B cell (primary cell): ENCODE measurements around the gene NAT8. TPM values are rescaled to one million over a fixed set of nuclear protein-coding genes. Genes with fewer than 3 reads are reported as not detected.

Source experiments
- ATAC-seq: fragments of 200-7000 bp; cut with Tn5 transposase; one replicate; pipeline ENCODE4 v1.10.0; 2021; ENCODE audit warnings: low read depth, mild to moderate bottlenecking, moderate number of reproducible peaks, moderate library complexity
- CTCF ChIA-PET: fragments of 350-600 bp; sonication (Branson Sonifier 250); formaldehyde crosslinking; loops from one replicate; lab custom pipeline; 2021; ENCODE audit warnings: antibody characterized with exemption, inconsistent platforms; lab: Charles Lee
- POLR2A ChIA-PET: fragments of 350-600 bp; sonication (Branson Sonifier 250); formaldehyde crosslinking; loops from one replicate; lab custom pipeline; 2021; ENCODE audit warnings: antibody characterized with exemption; lab: Charles Lee
- DNase-seq: peaks from one replicate; pipeline ENCODE4 v3.0.0; 2013
- H2AFZ ChIP-seq: 2 replicates; pipeline ENCODE4 v1.6.1; 2012; ENCODE audit warnings: mild to moderate bottlenecking, low read depth, low read length; ENCODE audit not compliant: insufficient read depth, poor library complexity, severe bottlenecking
- H3K27ac ChIP-seq, 2 donors: 1 replicate in 1 of 2; 2 replicates in 1 of 2; pipeline ENCODE4 v1.5.1; 2012 to 2013; ENCODE audit warnings: low read length in 2 of 2, mild to moderate bottlenecking in 2 of 2, moderate library complexity in 1 of 2
- H3K27me3 ChIP-seq, 4 experiments: fragments of 200-600 bp in 1 of 4; sonication (generic) in 1 of 4; replicated peaks in 1 of 4; 1 replicate in 2 of 4; 2 replicates in 2 of 4; pipeline versions ENCODE4 v1.6.1 to v1.7.0; 2013 to 2016; ENCODE audit warnings: low read length in 3 of 4, mild to moderate bottlenecking in 2 of 4, mixed read lengths in 1 of 4, moderate library complexity in 1 of 4; ENCODE audit not compliant: insufficient read depth in 4 of 4, control insufficient read depth in 3 of 4; ENCODE audit errors: control extremely low read depth in 1 of 4
- H3K36me3 ChIP-seq, 2 experiments: replicated peaks in 1 of 2; 1 replicate in 1 of 2; 2 replicates in 1 of 2; pipeline versions ENCODE4 v1.6.1 to v1.7.1; 2013; ENCODE audit warnings: low read length in 1 of 2; ENCODE audit not compliant: insufficient read depth in 2 of 2, control insufficient read depth in 1 of 2; ENCODE audit errors: control extremely low read depth in 1 of 2, extremely low read depth in 1 of 2
- H3K4me1 ChIP-seq, 2 donors: fragments of 200-600 bp in 1 of 2; sonication (generic) in 1 of 2; 1 replicate in 1 of 2; 2 replicates in 1 of 2; pipeline versions ENCODE4 v1.5.1 to v1.6.1; 2013 to 2017; ENCODE audit warnings: low read length in 2 of 2; ENCODE audit not compliant: control insufficient read depth in 2 of 2, insufficient read depth in 2 of 2
- H3K4me2 ChIP-seq: replicated peaks from 2 replicates; pipeline ENCODE3; 2012; ENCODE audit warnings: mild to moderate bottlenecking, low read depth, low read length; ENCODE audit not compliant: poor library complexity, severe bottlenecking
- H3K4me3 ChIP-seq, 5 experiments: fragments of 200-600 bp in 1 of 5; sonication (generic) in 1 of 5; 1 replicate in 3 of 5; 2 replicates in 2 of 5; pipeline versions ENCODE4 v1.5.1 to v1.7.0; 2011 to 2016; ENCODE audit warnings: low read length in 4 of 5, mild to moderate bottlenecking in 4 of 5, low read depth in 2 of 5, control low read depth in 1 of 5, moderate library complexity in 1 of 5; ENCODE audit not compliant: insufficient read depth in 1 of 5; ENCODE audit errors: control extremely low read depth in 1 of 5, extremely low read depth in 1 of 5
- H3K79me2 ChIP-seq: fragments of 200-600 bp; sonication (generic); one replicate; pipeline ENCODE4 v1.6.0; 2016; ENCODE audit warnings: low read length; ENCODE audit not compliant: control insufficient read depth, insufficient read depth
- H3K9ac ChIP-seq: fragments of 200-600 bp; sonication (generic); 2 replicates; pipeline ENCODE4 v1.6.1; 2017; ENCODE audit warnings: mild to moderate bottlenecking, low read length, moderate library complexity
- H3K9me3 ChIP-seq, 3 donors: one replicate each; pipeline versions ENCODE4 v1.6.1 to v1.7.1; 2013; ENCODE audit warnings: low read length in 2 of 3; ENCODE audit not compliant: control insufficient read depth in 2 of 3, insufficient read depth in 1 of 3; ENCODE audit errors: control extremely low read depth in 1 of 3
- H4K20me1 ChIP-seq: 2 replicates; pipeline ENCODE4 v1.6.0; 2012; ENCODE audit warnings: mild to moderate bottlenecking, low read length; ENCODE audit not compliant: insufficient read depth, control insufficient read depth, poor library complexity, severe bottlenecking
- H3K27ac Mint-ChIP-seq: one replicate; pipeline ENCODE4 v1.8.0; 2021; ENCODE audit warnings: mixed read lengths
- H3K27me3 Mint-ChIP-seq: one replicate; pipeline ENCODE4 v1.8.0; 2021; ENCODE audit warnings: mixed read lengths
- H3K4me1 Mint-ChIP-seq: one replicate; pipeline ENCODE4 v1.8.0; 2021; ENCODE audit warnings: mixed read lengths
- H3K4me3 Mint-ChIP-seq: one replicate; pipeline ENCODE4 v1.8.0; 2021; ENCODE audit warnings: mixed read lengths
- H3K9me3 Mint-ChIP-seq: one replicate; pipeline ENCODE4 v1.8.0; 2022; ENCODE audit warnings: mixed read lengths; ENCODE audit not compliant: insufficient read depth
- CTCF ChIP-seq: fragments of 200-600 bp; IDR thresholded peaks from one replicate; pipeline ENCODE4 v1.8.0; 2022; ENCODE audit warnings: antibody characterized with exemption, mild to moderate bottlenecking
- EZH2 ChIP-seq: IDR thresholded peaks from 2 replicates; pipeline ENCODE4 v1.6.1; 2012; ENCODE audit warnings: borderline replicate concordance, low read depth, mild to moderate bottlenecking, moderate library complexity, low read length; ENCODE audit not compliant: insufficient read depth, poor library complexity, severe bottlenecking
- WGBS: methylation state at CpG from one replicate; pipeline ENCODE4 v1.1.5; 2013; ENCODE audit warnings: missing lambda C conversion rate; ENCODE audit not compliant: insufficient coverage; 5-methylcytosine and 5-hydroxymethylcytosine counted together
- intact Hi-C: fragments of 100-400 bp; cut with micrococcal nuclease; formaldehyde crosslinking; loops from one replicate; pipeline ENCODE4 v1.10.0; 2022
- polyA plus RNA-seq: library from polyadenylated mRNA; depleted of rRNA; stranded (reverse); fragments of >200 nt; gene quantifications from 2 replicates; pipeline ENCODE4 v1.2.3, GENCODE V29; 2012
- total RNA-seq, 2 donors: library from RNA; stranded (reverse); fragments of 120-200 nt in 1 of 2; gene quantifications; 1 replicate in 1 of 2; 2 replicates in 1 of 2; pipeline versions ENCODE4 v1.2.3 to v1.2.4, GENCODE V29; 2013 to 2022

The NAT8 gene
- total and polyA plus RNA-seq, 2 donors (not counting 1 experiment from before 2014, with no cell fraction given) = not detected

- Histone ChIP-seq H4K20me1 (no peaks in the 10 kb centered on the region), H3K4me2 (no peak overlapping the region), H3K4me3 (no peak overlapping the region), H3K36me3 (no peaks in the 10 kb centered on the region), H2AFZ (no peak overlapping the region), H3K27me3 (no peaks in the 10 kb centered on the region), H3K79me2 (no peaks in the 10 kb centered on the region), H3K4me1 (no peaks in the 10 kb centered on the region), H3K9me3 (no peaks in the 10 kb centered on the region), H3K9ac (no peak overlapping the region), H3K27ac (no peak overlapping the region)
- Mint-ChIP-seq H3K4me3 (no peak overlapping the region), H3K9me3 (no peaks in the 10 kb centered on the region), H3K27me3 (no peaks in the 10 kb centered on the region), H3K27ac (no peak overlapping the region), H3K4me1 (no peaks in the 10 kb centered on the region)
- ATAC-seq = no peak
- POLR2A ChIA-PET = no interaction called here
- CTCF ChIA-PET = no interaction called here
- TF ChIP-seq EZH2 = no peak
- no peak for TF ChIP-seq CTCF
- no peak for DNase-seq
- intact Hi-C loops = no loop called here
Measured at GRCh38 chr2:73614997-73615396, 27.2 kb downstream of the NAT8 start.

- H3K9ac ChIP-seq = no peak overlapping the region
- no peaks in the 10 kb centered on the region for H3K36me3 ChIP-seq
- no peak overlapping the region for H3K27ac ChIP-seq
- ChIA-PET CTCF (no interaction called here), POLR2A (no interaction called here)
- intact Hi-C loops = no loop called here
- Mint-ChIP-seq H3K27ac (no peak overlapping the region), H3K4me3 (no peak overlapping the region), H3K9me3 (no peaks in the 10 kb centered on the region), H3K27me3 (no peaks in the 10 kb centered on the region), H3K4me1 (no peaks in the 10 kb centered on the region)
- no peak overlapping the region for H3K4me3 ChIP-seq
- H3K27me3 ChIP-seq = no peaks in the 10 kb centered on the region
- no peak overlapping the region for H2AFZ ChIP-seq
- 100% methylated on average over 2 of the region's 3 CpGs for WGBS
- DNase-seq = no peak
- H3K9me3 ChIP-seq = no peaks in the 10 kb centered on the region
- H3K4me2 ChIP-seq = no peak overlapping the region
- H3K79me2 ChIP-seq = no peaks in the 10 kb centered on the region
- H4K20me1 ChIP-seq = no peaks in the 10 kb centered on the region
- no peaks in the 10 kb centered on the region for H3K4me1 ChIP-seq
- TF ChIP-seq CTCF (no peak), EZH2 (no peak)
- ATAC-seq = no peak
Measured at GRCh38 chr2:73614105-73614504, 28.1 kb downstream of the NAT8 start.
